CD4-positive, alpha-beta T cell (primary cell): ENCODE data around the gene ANO6. TPM values are rescaled to one million over a fixed set of nuclear protein-coding genes. Genes with fewer than 3 reads are reported as not detected.

Experiments
- ATAC-seq: fragments of 200-7000 bp; cut with Tn5 transposase; one replicate; pipeline ENCODE4 v1.10.0; 2022; ENCODE audit warnings: mild to moderate bottlenecking; ENCODE audit not compliant: poor library complexity
- CTCF ChIA-PET: fragments of 350-600 bp; sonication (Branson Sonifier 250); formaldehyde crosslinking; loops from one replicate; lab custom pipeline; 2021; ENCODE audit warnings: antibody characterized with exemption, inconsistent platforms; lab: Charles Lee
- POLR2A ChIA-PET: fragments of 350-600 bp; sonication (Branson Sonifier 250); formaldehyde crosslinking; loops from one replicate; lab custom pipeline; 2021; ENCODE audit warnings: antibody characterized with exemption, inconsistent platforms; lab: Charles Lee
- DNase-seq, 14 experiments: peaks; one replicate each; pipeline ENCODE4 v3.0.0-alpha.2; 2013 to 2020; ENCODE audit warnings: mixed read lengths in 2 of 14
- H3K27ac ChIP-seq, 2 donors: one replicate each; pipeline versions ENCODE4 v1.5.1 to v1.7.0; 2013; ENCODE audit warnings: low read length in 2 of 2, low read depth in 1 of 2, mild to moderate bottlenecking in 1 of 2
- H3K27me3 ChIP-seq, 2 experiments: 1 replicate in 1 of 2; 2 replicates in 1 of 2; pipeline versions ENCODE4 v1.6.1 to v1.7.0; 2013; ENCODE audit warnings: low read length in 2 of 2, control low read depth in 1 of 2, mild to moderate bottlenecking in 1 of 2, moderate library complexity in 1 of 2; ENCODE audit not compliant: insufficient read depth in 2 of 2, control insufficient read depth in 1 of 2
- H3K36me3 ChIP-seq: one replicate; pipeline ENCODE4 v1.6.1; 2013; ENCODE audit warnings: low read length, control low read depth; ENCODE audit not compliant: insufficient read depth
- H3K4me1 ChIP-seq: one replicate; pipeline ENCODE4 v1.6.1; 2013; ENCODE audit warnings: low read length, control low read depth; ENCODE audit not compliant: insufficient read depth
- H3K4me3 ChIP-seq: one replicate; pipeline ENCODE4 v1.5.1; 2013; ENCODE audit warnings: mild to moderate bottlenecking, low read length, moderate library complexity
- H3K9me3 ChIP-seq, 2 experiments: 1 replicate in 1 of 2; 2 replicates in 1 of 2; pipeline versions ENCODE4 v1.6.1 to v1.7.0; 2013; ENCODE audit warnings: low read length in 2 of 2, mild to moderate bottlenecking in 2 of 2, control low read depth in 1 of 2, moderate library complexity in 1 of 2; ENCODE audit not compliant: control insufficient read depth in 1 of 2, insufficient read depth in 1 of 2
- H3K27ac Mint-ChIP-seq: one replicate; pipeline ENCODE4 v1.8.0; 2020; ENCODE audit warnings: mixed read lengths
- H3K27me3 Mint-ChIP-seq: one replicate; pipeline ENCODE4 v1.8.0; 2021; ENCODE audit warnings: mixed read lengths
- H3K36me3 Mint-ChIP-seq: one replicate; pipeline ENCODE4 v1.8.0; 2021; ENCODE audit warnings: low read depth, mixed read lengths
- H3K4me1 Mint-ChIP-seq: one replicate; pipeline ENCODE4 v1.8.0; 2021; ENCODE audit warnings: low read depth, mixed read lengths
- H3K4me3 Mint-ChIP-seq: one replicate; pipeline ENCODE4 v1.8.0; 2020; ENCODE audit warnings: mild to moderate bottlenecking, mixed read lengths
- H3K9me3 Mint-ChIP-seq: one replicate; pipeline ENCODE4 v1.8.0; 2020; ENCODE audit warnings: mixed read lengths
- intact Hi-C, 2 experiments: fragments of 100-400 bp; cut with DNase I in 1 of 2; cut with micrococcal nuclease in 1 of 2; formaldehyde crosslinking; loops; one replicate each; pipeline versions ENCODE4 v1.15.1 to v1.9.0; 2023 to 2025; cut with DNase I, micrococcal nuclease
- total RNA-seq, 174 experiments: library from RNA in 2 of 174; stranded (reverse) in 2 of 174; gene quantifications; one replicate each; pipeline ENCODE4 v1.2.3 and lab custom pipeline; 2021 to 2026
- TF ChIP-seq, protein P1 (sequence below): fragments of 200-600 bp; IDR thresholded peaks from one replicate; pipeline ENCODE4 v1.8.0; 2022; ENCODE audit warnings: antibody characterized with exemption, mild to moderate bottlenecking

Gene ANO6
- total RNA-seq, 2 experiments from 2014 or later = 11.6 to 11.7 TPM

GRCh38 chr12:45331552-45331951 lies 115.7 kb downstream of the ANO6 start:
- Mint-ChIP-seq H3K27me3 (no peaks in the 10 kb centered on the region), H3K36me3 (peaks cover 53% of the 10 kb centered on the region), H3K4me3 (no peak overlapping the region), H3K27ac (no peak overlapping the region), H3K9me3 (no peaks in the 10 kb centered on the region), H3K4me1 (peaks cover 4% of the 10 kb centered on the region)
- Histone ChIP-seq H3K36me3 (peaks cover 10% of the 10 kb centered on the region), H3K27me3 (no peaks in the 10 kb centered on the region), H3K27ac (no peak overlapping the region), H3K4me3 (no peak overlapping the region), H3K9me3 (no peaks in the 10 kb centered on the region), H3K4me1 (no peaks in the 10 kb centered on the region)
- TF ChIP-seq, protein P1, sequence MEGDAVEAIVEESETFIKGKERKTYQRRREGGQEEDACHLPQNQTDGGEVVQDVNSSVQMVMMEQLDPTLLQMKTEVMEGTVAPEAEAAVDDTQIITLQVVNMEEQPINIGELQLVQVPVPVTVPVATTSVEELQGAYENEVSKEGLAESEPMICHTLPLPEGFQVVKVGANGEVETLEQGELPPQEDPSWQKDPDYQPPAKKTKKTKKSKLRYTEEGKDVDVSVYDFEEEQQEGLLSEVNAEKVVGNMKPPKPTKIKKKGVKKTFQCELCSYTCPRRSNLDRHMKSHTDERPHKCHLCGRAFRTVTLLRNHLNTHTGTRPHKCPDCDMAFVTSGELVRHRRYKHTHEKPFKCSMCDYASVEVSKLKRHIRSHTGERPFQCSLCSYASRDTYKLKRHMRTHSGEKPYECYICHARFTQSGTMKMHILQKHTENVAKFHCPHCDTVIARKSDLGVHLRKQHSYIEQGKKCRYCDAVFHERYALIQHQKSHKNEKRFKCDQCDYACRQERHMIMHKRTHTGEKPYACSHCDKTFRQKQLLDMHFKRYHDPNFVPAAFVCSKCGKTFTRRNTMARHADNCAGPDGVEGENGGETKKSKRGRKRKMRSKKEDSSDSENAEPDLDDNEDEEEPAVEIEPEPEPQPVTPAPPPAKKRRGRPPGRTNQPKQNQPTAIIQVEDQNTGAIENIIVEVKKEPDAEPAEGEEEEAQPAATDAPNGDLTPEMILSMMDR = no peak
- intact Hi-C loops = no loop called here
- no peak for DNase-seq
- CTCF ChIA-PET = no interaction called here
- no peak for ATAC-seq
- POLR2A ChIA-PET = no interaction called here

GRCh38 chr12:45334396-45334795 lies 118.5 kb downstream of the ANO6 start:
- Histone ChIP-seq H3K27me3 (no peaks in the 10 kb centered on the region), H3K4me3 (no peak overlapping the region), H3K27ac (no peak overlapping the region), H3K9me3 (no peaks in the 10 kb centered on the region), H3K36me3 (peaks cover 14% of the 10 kb centered on the region), H3K4me1 (no peaks in the 10 kb centered on the region)
- ChIA-PET POLR2A (no interaction called here), CTCF (no interaction called here)
- no peak for DNase-seq
- no peak for ATAC-seq
- Mint-ChIP-seq H3K9me3 (no peaks in the 10 kb centered on the region), H3K4me3 (no peak overlapping the region), H3K4me1 (no peaks in the 10 kb centered on the region), H3K36me3 (peaks cover 53% of the 10 kb centered on the region), H3K27ac (no peak overlapping the region), H3K27me3 (no peaks in the 10 kb centered on the region)
- TF ChIP-seq, protein P1 = no peak
- intact Hi-C loops = no loop called here

DNA sequence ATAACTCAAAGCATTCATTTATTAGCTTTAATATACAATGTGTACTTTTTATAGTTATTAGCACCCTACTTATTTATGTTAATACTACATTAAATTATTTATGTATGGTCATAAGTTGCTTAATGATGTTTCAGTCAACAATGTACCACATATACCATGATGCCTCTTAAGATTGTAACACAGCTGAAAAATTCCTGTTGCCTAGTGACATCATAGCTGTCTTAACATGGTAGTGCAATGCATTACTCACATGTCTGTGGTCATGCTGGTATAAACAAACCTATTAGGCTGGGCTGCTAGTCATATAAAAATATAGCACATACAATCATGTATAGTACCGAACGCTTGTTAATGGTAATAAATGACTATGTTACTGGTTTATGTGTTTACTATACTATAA lies 120.4 kb downstream of the ANO6 start:
- H3K4me1 Mint-ChIP-seq = no peaks in the 10 kb centered on the region

More for the DNA sequence above, 120.4 kb downstream of the ANO6 start:
- intact Hi-C loops = no loop called here
- DNase-seq (peak in 1 of 14 experiments; percentile 21), ATAC-seq (no peak)
- H3K36me3 ChIP-seq = peaks cover 14% of the 10 kb centered on the region
- H3K4me3 ChIP-seq = no peak overlapping the region
- H3K27me3 ChIP-seq = no peaks in the 10 kb centered on the region
- no peaks in the 10 kb centered on the region for H3K4me1 ChIP-seq
- no peaks in the 10 kb centered on the region for H3K9me3 ChIP-seq
- H3K27ac Mint-ChIP-seq = no peak overlapping the region
- H3K27ac ChIP-seq = no peak overlapping the region
- TF ChIP-seq, protein P1 = no peak
- H3K36me3 Mint-ChIP-seq = peaks cover 41% of the 10 kb centered on the region
- POLR2A ChIA-PET = no interaction called here
- no peaks in the 10 kb centered on the region for H3K27me3 Mint-ChIP-seq
- no peak overlapping the region for H3K4me3 Mint-ChIP-seq
- no peaks in the 10 kb centered on the region for H3K9me3 Mint-ChIP-seq
- CTCF ChIA-PET = no interaction called here
